Stimulated activated CD8-positive, alpha-beta memory T cell treated with anti-CD3 and anti-CD28 coated beads, Interleukin-12 subunit alpha, Interleukin-12 subunit beta, amount 100 ng/mL, for 24 hours (primary cell): ENCODE measurements around the gene UPK1B.

ENCODE experiments used
- DNase-seq: peaks from one replicate; pipeline ENCODE4 v3.0.0-alpha.2; 2020; ENCODE audit errors: extremely low read depth

Gene UPK1B

GRCh38 chr3:119176778-119177177, 3.4 kb downstream of the UPK1B start:
- no peak for DNase-seq

- DNase-seq: no peak
Observed at GRCh38 chr3:119177321-119177720, 3.9 kb downstream of the UPK1B start.

- DNase-seq: no peak
Observed at GRCh38 chr3:119181765-119182164, 8.4 kb downstream of the UPK1B start.

- DNase-seq: no peak
Observed at GRCh38 chr3:119184111-119184510, 10.7 kb downstream of the UPK1B start.

GRCh38 chr3:119184796-119185570, 11.6 kb downstream of the UPK1B start:
- DNase-seq: no peak

- no peak for DNase-seq
Observed at GRCh38 chr3:119187266-119187665, 13.9 kb downstream of the UPK1B start.

- DNase-seq: no peak
Observed at GRCh38 chr3:119191800-119192199, 18.4 kb downstream of the UPK1B start.

- no peak for DNase-seq
Observed at GRCh38 chr3:119194237-119195150, 21.1 kb downstream of the UPK1B start.

GRCh38 chr3:119195151-119195476, 21.7 kb downstream of the UPK1B start:
- DNase-seq: no peak

- no peak for DNase-seq
Observed at GRCh38 chr3:119195911-119196310, 22.5 kb downstream of the UPK1B start.

- no peak for DNase-seq
Observed at GRCh38 chr3:119205209-119205608, 31.8 kb downstream of the UPK1B start.

- no peak for DNase-seq
Observed at GRCh38 chr3:119205685-119206084, 32.3 kb downstream of the UPK1B start.

- no peak for DNase-seq
Observed at GRCh38 chr3:119206611-119207511, 33.5 kb downstream of the UPK1B start.

- no peak for DNase-seq
Observed at GRCh38 chr3:119207512-119207875, 34.1 kb downstream of the UPK1B start.

- no peak for DNase-seq
Observed at GRCh38 chr3:119211193-119211592, 37.8 kb downstream of the UPK1B start.

GRCh38 chr3:119211803-119212202, 38.4 kb downstream of the UPK1B start:
- DNase-seq: no peak

- DNase-seq: no peak
Observed at GRCh38 chr3:119219069-119219468, 45.7 kb downstream of the UPK1B start.

- no peak for DNase-seq
Observed at GRCh38 chr3:119220198-119220597, 46.8 kb downstream of the UPK1B start.

- no peak for DNase-seq
Observed at GRCh38 chr3:119220970-119221667, 47.7 kb downstream of the UPK1B start.

- no peak for DNase-seq
Observed at GRCh38 chr3:119221779-119222320, 48.5 kb downstream of the UPK1B start.

GRCh38 chr3:119222391-119222790, 49.0 kb downstream of the UPK1B start:
- DNase-seq: no peak
